Measurements from ENCODE around the gene NRL. TPM values are rescaled to one million over a fixed set of nuclear protein-coding genes. Genes with fewer than 3 reads are reported as not detected.

The NRL gene
- total RNA-seq, 1 donor from 2014 or later, result 0.54 TPM

- H3K4me3 Mint-ChIP-seq, result no peak overlapping the region
- H3K27me3 Mint-ChIP-seq (ENCODE audit: insufficient read depth, low read depth), result peaks cover 4% of the 10 kb centered on the region
- DNase-seq (ENCODE audit: low spot score), result no peak
- Histone ChIP-seq H3F3A (ENCODE audit: low read depth) (peaks cover 8% of the 10 kb centered on the region), H3K9me3 (ENCODE audit: low read depth) (no peaks in the 10 kb centered on the region), H2AFZ (replicated peaks) (no peak overlapping the region), H3K36me3 (no peaks in the 10 kb centered on the region), H3K9ac (no peak overlapping the region), H3K79me2 (ENCODE audit: low read depth) (no peaks in the 10 kb centered on the region), H3K27me3 (no peaks in the 10 kb centered on the region), H3K4me3 (no peak overlapping the region), H3K4me1 (no peaks in the 10 kb centered on the region), H4K20me1 (ENCODE audit: low read depth) (peaks cover 5% of the 10 kb centered on the region), H3K4me2 (no peak overlapping the region), H3K27ac (no peak overlapping the region)
- H3K4me1 Mint-ChIP-seq, result peaks cover 12% of the 10 kb centered on the region
- no peaks in the 10 kb centered on the region for H3K9me3 Mint-ChIP-seq
- peaks cover 16% of the 10 kb centered on the region for H3K36me3 Mint-ChIP-seq
- H3K27ac Mint-ChIP-seq, result no peak overlapping the region
- TF ChIP-seq, protein P1, sequence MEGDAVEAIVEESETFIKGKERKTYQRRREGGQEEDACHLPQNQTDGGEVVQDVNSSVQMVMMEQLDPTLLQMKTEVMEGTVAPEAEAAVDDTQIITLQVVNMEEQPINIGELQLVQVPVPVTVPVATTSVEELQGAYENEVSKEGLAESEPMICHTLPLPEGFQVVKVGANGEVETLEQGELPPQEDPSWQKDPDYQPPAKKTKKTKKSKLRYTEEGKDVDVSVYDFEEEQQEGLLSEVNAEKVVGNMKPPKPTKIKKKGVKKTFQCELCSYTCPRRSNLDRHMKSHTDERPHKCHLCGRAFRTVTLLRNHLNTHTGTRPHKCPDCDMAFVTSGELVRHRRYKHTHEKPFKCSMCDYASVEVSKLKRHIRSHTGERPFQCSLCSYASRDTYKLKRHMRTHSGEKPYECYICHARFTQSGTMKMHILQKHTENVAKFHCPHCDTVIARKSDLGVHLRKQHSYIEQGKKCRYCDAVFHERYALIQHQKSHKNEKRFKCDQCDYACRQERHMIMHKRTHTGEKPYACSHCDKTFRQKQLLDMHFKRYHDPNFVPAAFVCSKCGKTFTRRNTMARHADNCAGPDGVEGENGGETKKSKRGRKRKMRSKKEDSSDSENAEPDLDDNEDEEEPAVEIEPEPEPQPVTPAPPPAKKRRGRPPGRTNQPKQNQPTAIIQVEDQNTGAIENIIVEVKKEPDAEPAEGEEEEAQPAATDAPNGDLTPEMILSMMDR (IDR thresholded peaks at IDR 0.05), result no peak
- no peak for TF ChIP-seq EZH2phosphoT487 (IDR thresholded peaks at IDR 0.05)
- no peak for TF ChIP-seq EZH2 (IDR thresholded peaks at IDR 0.05)
These were observed 45.7 kb upstream of the NRL start for GRCh38 chr14:24160499-24160849.

GRCh38 chr14:24159777-24160498, 45.2 kb upstream of the NRL start:
- H3K27ac ChIP-seq, result no peak overlapping the region
- TF ChIP-seq EZH2phosphoT487 (IDR thresholded peaks at IDR 0.05), result no peak
- TF ChIP-seq, protein P1 (IDR thresholded peaks at IDR 0.05), result no peak
- no peak for TF ChIP-seq EZH2 (IDR thresholded peaks at IDR 0.05)
- no peak for DNase-seq (ENCODE audit: low spot score)
- no peaks in the 10 kb centered on the region for H3K79me2 ChIP-seq (ENCODE audit: low read depth)
- no peak overlapping the region for H3K9ac ChIP-seq
- peaks cover 12% of the 10 kb centered on the region for H3K4me1 Mint-ChIP-seq
- H2AFZ ChIP-seq (replicated peaks), result no peak overlapping the region
- H3F3A ChIP-seq (ENCODE audit: low read depth), result peaks cover 8% of the 10 kb centered on the region
- no peaks in the 10 kb centered on the region for H3K9me3 ChIP-seq (ENCODE audit: low read depth)
- H3K4me3 Mint-ChIP-seq, result no peak overlapping the region
- peaks cover 5% of the 10 kb centered on the region for H4K20me1 ChIP-seq (ENCODE audit: low read depth)
- peaks cover 18% of the 10 kb centered on the region for H3K36me3 Mint-ChIP-seq
- H3K4me3 ChIP-seq, result no peak overlapping the region
- H3K27me3 ChIP-seq, result no peaks in the 10 kb centered on the region
- H3K4me1 ChIP-seq, result no peaks in the 10 kb centered on the region
- peaks cover 4% of the 10 kb centered on the region for H3K27me3 Mint-ChIP-seq (ENCODE audit: insufficient read depth, low read depth)
- H3K4me2 ChIP-seq, result no peak overlapping the region
- H3K9me3 Mint-ChIP-seq, result no peaks in the 10 kb centered on the region
- no peaks in the 10 kb centered on the region for H3K36me3 ChIP-seq
- H3K27ac Mint-ChIP-seq, result no peak overlapping the region

GRCh38 chr14:24157331-24157730, 42.6 kb upstream of the NRL start:
- Histone ChIP-seq H3K27me3 (no peaks in the 10 kb centered on the region), H3K9me3 (ENCODE audit: low read depth) (no peaks in the 10 kb centered on the region), H3K36me3 (peaks cover 4% of the 10 kb centered on the region), H2AFZ (replicated peaks) (no peak overlapping the region), H3K79me2 (ENCODE audit: low read depth) (no peaks in the 10 kb centered on the region), H4K20me1 (ENCODE audit: low read depth) (peaks cover 5% of the 10 kb centered on the region), H3K9ac (no peak overlapping the region), H3K4me3 (no peak overlapping the region), H3K4me2 (no peak overlapping the region), H3K27ac (no peak overlapping the region), H3F3A (ENCODE audit: low read depth) (peaks cover 8% of the 10 kb centered on the region), H3K4me1 (no peaks in the 10 kb centered on the region)
- DNase-seq (ENCODE audit: low spot score), result no peak
- H3K27me3 Mint-ChIP-seq (ENCODE audit: insufficient read depth, low read depth), result peaks cover 2% of the 10 kb centered on the region
- H3K4me3 Mint-ChIP-seq, result no peak overlapping the region
- peaks cover 16% of the 10 kb centered on the region for H3K36me3 Mint-ChIP-seq
- H3K4me1 Mint-ChIP-seq, result peaks cover 12% of the 10 kb centered on the region
- TF ChIP-seq, protein P1 (IDR thresholded peaks at IDR 0.05), result no peak
- TF ChIP-seq EZH2 (IDR thresholded peaks at IDR 0.05), result no peak
- no peak for TF ChIP-seq EZH2phosphoT487 (IDR thresholded peaks at IDR 0.05)
- H3K9me3 Mint-ChIP-seq, result no peaks in the 10 kb centered on the region
- no peak overlapping the region for H3K27ac Mint-ChIP-seq
